HepG2 (cell line): Measurements from ENCODE around the gene PRAMEF5. TPM values are rescaled to one million over a fixed set of nuclear protein-coding genes. Genes with fewer than 3 reads are reported as not detected.
"Not testable (repeated sequence)": the region's sequence is repeated elsewhere in the genome, so short reads cannot be mapped to it uniquely, and the experiment has no call there.

Source experiments
- ATAC-seq: fragments of 200-7000 bp; cut with Tn5 transposase; 3 replicates; pipeline ENCODE4 v1.9.1; 2020; ENCODE audit warnings: mild to moderate bottlenecking, moderate library complexity
- BruUV-seq: library from RNA; stranded (reverse); fragments of 400-500 nt; replicated peaks from 2 replicates; lab custom pipeline; 2021; lab: Mats Ljungman, UMichigan
- CTCF ChIA-PET: fragments of 300-600 bp; formaldehyde crosslinking; extraction: SDS; loops from one replicate; lab custom pipeline; 2021; ENCODE audit warnings: low total read pairs, inconsistent platforms, low intra/inter-chr PET ratio; lab: Yijun Ruan, JAX
- POLR2A ChIA-PET: fragments of 350-600 bp; sonication (Branson Sonifier 250); formaldehyde crosslinking; loops from one replicate; lab custom pipeline; 2020; ENCODE audit warnings: antibody characterized with exemption, inconsistent platforms; lab: Yijun Ruan, JAX
- DNase-seq: peaks from one replicate; pipeline ENCODE4 v3.0.0-alpha.2; 2015; ENCODE audit warnings: low spot score
- FAIRE-seq: peaks from 3 replicates; lab custom pipeline; 2011; peaks lifted over from hg19 to GRCh38; lab: Jason Lieb, UNC
- H2AFZ ChIP-seq: one replicate; pipeline ENCODE4 v1.6.1; 2011; ENCODE audit warnings: low read length, inconsistent platforms
- H3K27ac ChIP-seq: fragments of 300-600 bp; 3 replicates; pipeline ENCODE4 v1.8.0; 2011; ENCODE audit warnings: mixed run types, mild to moderate bottlenecking, mixed read lengths, low read length, inconsistent platforms; ENCODE audit not compliant: insufficient read depth; ENCODE audit errors: extremely low read length
- H3K27me3 ChIP-seq, 2 experiments: fragments of 200-600 bp in 1 of 2; 2 replicates in 1 of 2; 3 replicates in 1 of 2; pipeline versions ENCODE4 v1.6.0 to v1.8.0; 2011; ENCODE audit warnings: low read length in 2 of 2, mild to moderate bottlenecking in 2 of 2, moderate library complexity in 2 of 2, inconsistent platforms in 1 of 2; ENCODE audit not compliant: insufficient read depth in 2 of 2, control insufficient read depth in 1 of 2
- H3K36me3 ChIP-seq, 2 experiments: fragments of 200-600 bp in 1 of 2; replicated peaks in 1 of 2; 2 replicates in 1 of 2; 3 replicates in 1 of 2; pipeline versions ENCODE4 v1.5.1 to v1.8.0; 2011; ENCODE audit warnings: low read length in 2 of 2, inconsistent platforms in 1 of 2; ENCODE audit not compliant: insufficient read depth in 2 of 2, control insufficient read depth in 1 of 2
- H3K4me1 ChIP-seq: 2 replicates; pipeline ENCODE4 v1.5.1; 2012; ENCODE audit warnings: low read length, inconsistent platforms; ENCODE audit not compliant: insufficient read depth
- H3K4me2 ChIP-seq: 2 replicates; pipeline ENCODE4 v1.6.0; 2011; ENCODE audit warnings: low read depth, low read length, inconsistent platforms
- H3K4me3 ChIP-seq, 3 experiments: fragments of 200-600 bp in 1 of 3; sonication (generic), shearing (Covaris generic) in 1 of 3; replicated peaks in 1 of 3; 2 replicates each; pipeline ENCODE4 v1.5.1; 2011 to 2016; ENCODE audit warnings: low read length in 3 of 3, inconsistent platforms in 2 of 3, low read depth in 2 of 3, mild to moderate bottlenecking in 2 of 3, control low read depth in 1 of 3, mixed read lengths in 1 of 3; ENCODE audit not compliant: insufficient read depth in 1 of 3
- H3K79me2 ChIP-seq: one replicate; pipeline ENCODE4 v1.6.1; 2011; ENCODE audit warnings: low read length, inconsistent platforms; ENCODE audit not compliant: insufficient read depth
- H3K9ac ChIP-seq: 2 replicates; pipeline ENCODE4 v1.6.0; 2011; ENCODE audit warnings: mild to moderate bottlenecking, low read depth, low read length, inconsistent platforms; ENCODE audit not compliant: insufficient read depth
- H3K9me3 ChIP-seq: 2 replicates; pipeline ENCODE4 v1.5.1; 2012; ENCODE audit warnings: mild to moderate bottlenecking, low read length
- H4K20me1 ChIP-seq: 2 replicates; pipeline ENCODE4 v1.6.0; 2011; ENCODE audit warnings: inconsistent platforms, mild to moderate bottlenecking, low read length, moderate library complexity; ENCODE audit not compliant: insufficient read depth
- WGBS: methylation state at CpG from one replicate; pipeline ENCODE4 v1.1.6; 2017; ENCODE audit warnings: low lambda C conversion rate; 5-methylcytosine and 5-hydroxymethylcytosine counted together
- in situ Hi-C: cut with HindIII; loops from 2 replicates; pipeline ENCODE4 v1.10.0; 2017; ENCODE audit warnings: low pct_unique_long_range_greater_than_20kb; ENCODE audit not compliant: extremely low pct_ligation_motif_present
- intact Hi-C: fragments of 100-400 bp; cut with micrococcal nuclease; formaldehyde crosslinking; loops from one replicate; pipeline ENCODE4 v1.10.0; 2022; ENCODE audit not compliant: unreplicated experiment
- polyA plus RNA-seq, 8 experiments: library from polyadenylated mRNA; depleted of rRNA in 3 of 8; stranded (reverse) in 7 of 8; unstranded in 1 of 8; fragments of >200 nt; fragmentation: Illumina TruSeq in 4 of 8; extraction: Trizol in 4 of 8; gene quantifications; 2 replicates each; pipeline versions ENCODE4 v1.2.1 to v1.2.3, GENCODE V29; 2011 to 2016; ENCODE audit warnings: low read depth in 4 of 8, missing spikeins in 1 of 8, mixed read lengths in 1 of 8; ENCODE audit not compliant: insufficient read depth in 1 of 8
- total RNA-seq, 5 experiments: library from RNA; depleted of rRNA; stranded (reverse); fragments of >200 nt; fragmentation: Illumina TruSeq; extraction: Trizol; gene quantifications; 2 replicates each; pipeline ENCODE4 v1.2.3, GENCODE V29; 2016; ENCODE audit warnings: low read depth in 1 of 5

The PRAMEF5 gene
- total and polyA plus RNA-seq, 2 of the 13 experiments (the other 11 are each of a cell fraction or from before 2014, with no cell fraction given) = not detected

DNA sequence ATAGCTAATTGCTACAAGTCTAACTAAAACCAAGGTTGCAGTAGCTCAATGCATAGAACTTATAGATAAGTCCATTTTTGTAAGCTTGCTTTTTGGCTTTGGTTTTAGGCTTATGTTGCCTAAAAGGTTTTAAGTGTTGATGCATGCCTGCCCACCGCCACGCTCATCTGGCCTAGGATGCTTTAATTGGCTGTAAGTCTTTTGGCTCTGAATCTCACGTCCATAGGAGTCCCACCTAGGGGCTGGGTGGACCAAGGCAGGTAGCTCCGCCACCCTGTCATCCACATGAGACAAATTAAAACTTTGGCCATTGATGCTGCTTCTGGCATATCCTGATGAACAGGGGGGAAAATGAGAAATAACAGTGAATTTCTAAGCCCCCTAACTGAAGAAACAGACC lies 16.4 kb upstream of the PRAMEF5 start:
- H3K36me3 ChIP-seq, H3K27ac ChIP-seq, H3K9me3 ChIP-seq, H3K4me2 ChIP-seq, H3K4me3 ChIP-seq, H3K79me2 ChIP-seq, H3K4me1 ChIP-seq, CTCF ChIA-PET, DNase-seq, H3K9ac ChIP-seq, in situ Hi-C loops, H4K20me1 ChIP-seq, POLR2A ChIA-PET, intact Hi-C loops, H2AFZ ChIP-seq, FAIRE-seq, ATAC-seq, H3K27me3 ChIP-seq, BruUV-seq: not testable (repeated sequence)
- WGBS = 15% methylated on average over 4 of the region's 4 CpGs

DNA sequence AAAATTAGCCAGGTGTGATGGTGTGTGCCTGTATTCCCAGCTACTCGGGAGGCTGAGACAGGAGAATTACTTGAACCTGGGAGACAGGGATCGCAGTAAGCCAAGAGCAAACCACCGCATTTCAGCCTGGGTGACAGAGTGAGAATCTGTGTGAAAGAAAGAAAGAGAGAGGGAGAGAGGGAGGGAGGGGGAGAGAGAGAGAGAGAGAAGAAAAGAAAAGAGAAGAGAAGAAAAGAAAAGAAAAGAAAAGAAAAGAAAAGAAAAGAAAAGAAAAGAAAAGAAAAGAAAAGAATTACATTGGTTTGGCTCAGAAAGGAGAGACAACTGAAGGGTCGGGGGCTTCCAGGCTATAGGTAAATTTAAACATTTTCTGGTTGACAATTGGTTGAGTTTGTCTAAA lies 14.4 kb upstream of the PRAMEF5 start:
- H3K9me3 ChIP-seq, CTCF ChIA-PET, H3K27ac ChIP-seq, BruUV-seq, H3K4me2 ChIP-seq, POLR2A ChIA-PET, in situ Hi-C loops, intact Hi-C loops, H3K4me3 ChIP-seq, H4K20me1 ChIP-seq, H3K27me3 ChIP-seq, H3K9ac ChIP-seq, DNase-seq, FAIRE-seq, H2AFZ ChIP-seq, H3K4me1 ChIP-seq, H3K36me3 ChIP-seq, ATAC-seq, H3K79me2 ChIP-seq: not testable (repeated sequence)
- WGBS = 26% methylated on average over 4 of the region's 4 CpGs

DNA sequence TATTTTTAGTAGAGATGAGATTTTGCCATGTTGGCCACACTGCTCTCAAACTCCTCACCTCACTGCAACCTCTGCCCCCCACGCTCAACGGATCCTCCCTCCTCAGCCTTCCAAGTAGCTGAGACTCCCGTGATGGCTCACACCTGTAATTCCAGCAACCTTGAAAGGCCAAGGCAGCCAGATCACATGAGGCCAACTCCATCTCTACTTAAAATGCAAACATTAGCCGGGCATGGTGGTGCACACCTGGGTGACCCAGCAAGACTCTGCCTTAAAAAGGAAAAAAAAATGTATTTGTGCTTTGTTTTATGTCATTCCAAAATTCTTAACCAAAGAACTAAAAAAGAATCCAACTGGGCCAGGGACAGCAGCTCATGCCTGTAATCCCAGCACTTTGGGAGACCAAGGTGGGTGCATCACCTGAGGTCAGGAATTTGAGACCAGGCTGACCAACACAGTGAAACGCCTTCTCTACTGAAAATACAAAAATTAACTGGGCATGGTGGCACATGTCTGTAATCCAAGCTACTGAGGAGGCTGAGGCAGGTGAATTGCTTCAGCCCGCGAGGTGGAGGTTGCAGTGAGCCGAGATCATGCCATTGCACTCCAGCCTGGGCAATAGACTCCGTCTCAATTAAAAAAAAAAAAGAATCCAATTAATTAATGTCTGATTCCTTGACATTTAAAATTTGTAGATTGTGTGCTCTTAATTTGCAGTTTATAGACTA lies 10.3 kb upstream of the PRAMEF5 start:
- H3K36me3 ChIP-seq, FAIRE-seq, H3K4me3 ChIP-seq, DNase-seq, ATAC-seq, H3K27me3 ChIP-seq, H3K9me3 ChIP-seq, H3K27ac ChIP-seq, intact Hi-C loops, POLR2A ChIA-PET, in situ Hi-C loops, H3K79me2 ChIP-seq, H2AFZ ChIP-seq, H3K9ac ChIP-seq, H3K4me1 ChIP-seq, H4K20me1 ChIP-seq, CTCF ChIA-PET, BruUV-seq, H3K4me2 ChIP-seq: not testable (repeated sequence)
- 20% methylated on average over 9 of the region's 9 CpGs for WGBS

DNA sequence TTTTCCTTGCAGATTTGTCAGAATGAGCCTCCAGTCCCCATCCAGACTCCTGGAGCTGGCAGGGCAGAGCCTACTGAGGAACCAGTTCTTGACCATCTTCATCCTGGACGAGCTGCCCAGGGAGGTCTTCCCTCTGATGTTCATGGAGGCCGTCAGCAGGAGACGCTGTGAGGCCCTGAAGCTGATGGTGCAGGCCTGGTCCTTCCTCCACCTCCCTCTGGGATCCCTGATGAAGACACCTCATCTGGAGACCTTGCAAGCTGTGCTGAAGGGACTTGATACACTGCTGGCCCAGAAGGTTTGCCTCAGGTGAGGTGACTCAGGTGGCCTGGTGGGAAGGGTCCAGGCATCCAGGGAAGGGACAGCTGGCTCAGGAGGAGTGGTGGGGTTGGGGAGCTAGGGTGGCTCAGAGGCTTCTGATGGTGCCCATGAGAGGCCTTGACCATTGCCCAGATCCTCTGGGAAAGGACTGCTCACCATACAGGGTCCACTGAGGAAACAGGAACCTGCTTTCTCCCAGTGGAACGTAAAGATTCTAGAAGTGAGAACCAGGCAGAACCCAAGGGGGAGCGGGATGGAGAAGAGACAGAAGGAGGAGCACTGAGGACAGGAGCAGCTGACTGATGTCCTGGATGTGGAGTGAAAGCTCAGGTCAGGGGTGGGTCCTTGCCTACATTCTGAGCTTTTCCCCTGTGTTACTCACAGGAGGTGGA lies 8.0 kb upstream of the PRAMEF5 start:
- CTCF ChIA-PET, H4K20me1 ChIP-seq, H3K9ac ChIP-seq, H3K27ac ChIP-seq, BruUV-seq, H3K9me3 ChIP-seq, FAIRE-seq, ATAC-seq, H3K36me3 ChIP-seq, intact Hi-C loops, H3K4me1 ChIP-seq, in situ Hi-C loops, H3K27me3 ChIP-seq, H3K79me2 ChIP-seq, POLR2A ChIA-PET, H3K4me2 ChIP-seq, H2AFZ ChIP-seq, DNase-seq, H3K4me3 ChIP-seq: not testable (repeated sequence)
- 0% methylated on average over 5 of the region's 5 CpGs for WGBS
